Measurements from ENCODE around the gene TBX21. TPM values are rescaled to one million over a fixed set of nuclear protein-coding genes. Genes with fewer than 3 reads are reported as not detected.

Gene TBX21
- polyA plus RNA-seq (2013, experiment 1 of 2; ENCODE audit: insufficient read length): not detected
- not detected for polyA plus RNA-seq (2013, experiment 2 of 2; ENCODE audit: insufficient read length)

- peak; percentile 67 for DNase-seq
Observed at GRCh38 chr17:47733047-47733673, at the start of gene TBX21. TBX21 (plus strand) TSS chr17:47733236; CDS start chr17:47733455, 219 bp downstream.

DNA sequence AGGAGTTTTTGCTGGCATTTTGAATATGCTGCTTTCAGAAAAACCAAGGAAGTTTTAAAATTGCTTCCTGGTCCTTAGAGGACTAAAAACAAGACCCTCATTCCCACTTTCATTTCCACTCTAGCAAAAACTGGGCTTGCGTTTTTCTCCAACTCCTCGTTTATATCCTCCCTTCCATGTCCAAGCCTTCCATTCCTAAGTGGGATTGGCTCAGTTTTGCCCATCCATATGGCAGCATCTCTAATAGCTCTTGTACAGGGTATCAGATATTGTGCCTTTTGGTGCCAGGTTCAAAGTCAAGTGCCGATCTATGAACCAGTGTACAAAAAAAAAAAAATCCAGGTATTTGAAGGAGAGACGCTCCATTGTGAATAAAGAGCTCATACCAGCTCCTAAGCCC is 49.0 kb upstream of the TBX21 start:
- DNase-seq: no peak

- no peak for DNase-seq
Observed at GRCh38 chr17:47684535-47685193, 48.4 kb upstream of the TBX21 start.

- DNase-seq: no peak
Observed at GRCh38 chr17:47685556-47686275, 47.3 kb upstream of the TBX21 start.

- no peak for DNase-seq
Observed at GRCh38 chr17:47686276-47686635, 46.8 kb upstream of the TBX21 start.

- no peak for DNase-seq
Observed at GRCh38 chr17:47686664-47687327, 46.2 kb upstream of the TBX21 start.

DNA sequence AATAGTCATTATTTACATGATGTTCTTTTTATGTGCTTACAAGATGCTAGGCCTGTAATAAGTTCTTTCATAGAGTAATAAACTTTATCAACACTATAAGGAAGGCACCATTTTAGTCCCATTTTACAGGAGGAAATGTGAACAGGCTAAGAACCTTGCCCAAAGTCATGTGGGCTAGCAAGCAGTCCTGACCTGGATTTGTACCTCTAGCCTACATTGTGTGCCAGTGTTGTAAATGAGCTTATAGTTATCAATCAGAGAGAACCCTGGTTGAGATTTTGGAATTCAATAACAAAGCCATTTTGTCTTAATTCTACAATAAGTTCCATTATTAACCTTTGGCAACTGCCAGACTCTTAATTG is 45.7 kb upstream of the TBX21 start:
- DNase-seq: no peak

DNA sequence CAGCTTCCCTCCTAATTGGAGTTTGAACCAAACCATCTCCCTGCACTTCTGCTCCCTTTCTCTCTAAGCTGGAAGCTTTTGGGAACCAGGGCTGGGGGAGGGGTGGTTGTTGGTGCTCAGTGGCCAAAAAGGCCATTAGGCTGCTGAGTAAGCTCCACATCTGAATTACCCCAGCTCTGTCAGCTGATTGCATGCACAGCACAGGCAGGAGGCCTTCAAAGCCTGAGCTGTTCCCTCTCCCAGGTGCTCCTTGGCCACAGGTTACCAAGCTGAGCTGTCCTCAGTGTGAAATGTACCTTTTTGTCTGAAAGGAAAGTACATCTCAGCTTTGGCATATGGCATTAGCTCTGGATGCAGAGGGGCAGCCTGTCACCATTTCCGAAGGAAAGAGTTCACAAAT is 45.3 kb upstream of the TBX21 start:
- DNase-seq: no peak

DNA sequence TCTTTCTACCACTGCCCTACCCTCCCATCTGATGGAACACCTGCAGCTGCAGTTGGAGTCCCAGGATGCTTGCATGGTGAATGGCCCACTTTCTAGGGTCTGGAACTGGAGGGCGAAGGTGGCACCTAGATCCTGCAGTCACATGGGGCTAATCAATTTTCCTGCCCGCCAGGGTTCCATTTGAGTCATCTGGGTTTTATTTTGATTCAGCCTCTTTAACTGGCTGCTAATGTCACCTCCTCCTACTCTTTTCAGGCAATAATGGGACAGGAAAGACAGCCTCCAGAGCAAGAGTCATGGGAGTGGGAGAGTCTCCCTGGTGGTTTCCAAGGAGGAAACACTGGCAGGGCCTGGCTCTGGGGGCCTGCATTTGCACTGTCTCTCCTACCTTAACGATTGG is 42.9 kb upstream of the TBX21 start:
- DNase-seq: no peak

DNA sequence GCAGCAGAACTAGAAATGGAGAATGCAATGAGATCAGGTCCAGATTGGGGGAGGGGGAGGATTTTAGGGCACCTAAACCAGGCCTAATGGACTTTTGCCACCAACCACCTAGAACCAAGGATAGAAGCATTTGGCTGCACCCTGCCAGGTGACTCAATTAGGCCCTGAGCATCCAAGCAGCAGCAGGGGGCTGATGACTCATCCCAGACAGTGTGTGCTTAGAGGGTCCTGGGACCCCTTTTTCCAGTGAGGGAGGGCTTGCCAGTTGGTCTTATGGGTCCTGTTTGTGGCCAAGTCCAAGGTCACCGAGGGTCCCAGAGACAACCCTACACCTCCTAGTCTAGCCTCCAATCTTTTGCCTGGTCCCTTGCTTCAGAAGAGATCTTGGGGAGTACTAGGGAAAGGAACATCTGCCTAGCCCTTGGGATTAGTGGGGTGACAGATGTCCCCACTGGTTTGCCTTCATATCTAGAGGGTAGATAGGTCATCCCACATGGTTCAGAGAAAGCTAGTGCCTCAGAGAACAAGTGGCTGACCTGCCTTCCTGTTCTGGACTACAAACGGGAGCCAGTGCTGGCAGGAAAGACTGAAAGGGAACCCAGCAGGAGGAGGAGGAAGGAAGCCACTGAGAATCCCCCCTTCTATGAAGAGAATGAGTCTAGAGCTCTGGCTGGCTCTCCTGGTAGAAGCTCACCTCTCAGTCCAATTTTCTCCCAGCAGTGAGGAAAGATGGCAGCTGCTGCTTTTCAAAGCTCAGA is 40.7 kb upstream of the TBX21 start:
- DNase-seq: no peak

DNA sequence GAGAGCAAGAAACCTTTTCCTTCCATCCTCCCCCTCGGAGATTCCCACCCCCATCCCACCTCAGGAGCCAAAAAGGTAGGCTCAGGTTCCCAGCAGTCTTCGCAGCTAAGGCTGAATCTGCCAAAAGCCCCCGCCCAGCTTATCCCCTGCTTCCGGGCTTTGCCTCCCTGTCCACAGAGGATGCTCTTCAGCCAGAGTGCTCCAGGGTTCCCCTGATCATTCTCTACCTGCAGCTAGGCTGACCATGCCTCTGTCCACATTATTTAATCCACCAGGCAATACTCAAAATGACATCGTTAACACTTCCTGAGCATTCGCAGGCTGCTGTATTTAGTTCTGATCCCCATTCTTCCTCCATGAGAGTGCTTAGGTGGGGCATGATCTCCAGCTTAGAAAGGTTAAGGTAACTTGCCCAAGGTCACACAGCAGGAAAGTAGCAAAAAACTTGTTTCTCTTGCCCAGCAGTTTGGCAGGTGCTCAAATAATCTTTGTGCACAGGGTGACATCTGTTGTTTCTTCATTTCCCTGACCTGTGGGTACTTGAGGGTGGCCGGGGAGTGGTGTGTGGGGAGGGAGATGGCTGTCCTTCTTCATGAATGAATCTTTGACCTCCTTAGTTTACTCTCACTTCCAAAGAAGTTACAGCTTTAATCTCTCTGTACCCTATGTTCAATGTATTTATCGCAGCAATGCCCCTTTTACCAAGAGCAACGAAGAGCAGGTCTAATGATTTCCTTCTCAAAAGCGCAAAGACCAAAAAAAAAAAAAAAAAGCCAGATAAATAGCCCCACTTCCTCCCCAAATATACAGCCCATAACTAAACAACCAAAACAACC is 39.9 kb upstream of the TBX21 start:
- DNase-seq: no peak

DNA sequence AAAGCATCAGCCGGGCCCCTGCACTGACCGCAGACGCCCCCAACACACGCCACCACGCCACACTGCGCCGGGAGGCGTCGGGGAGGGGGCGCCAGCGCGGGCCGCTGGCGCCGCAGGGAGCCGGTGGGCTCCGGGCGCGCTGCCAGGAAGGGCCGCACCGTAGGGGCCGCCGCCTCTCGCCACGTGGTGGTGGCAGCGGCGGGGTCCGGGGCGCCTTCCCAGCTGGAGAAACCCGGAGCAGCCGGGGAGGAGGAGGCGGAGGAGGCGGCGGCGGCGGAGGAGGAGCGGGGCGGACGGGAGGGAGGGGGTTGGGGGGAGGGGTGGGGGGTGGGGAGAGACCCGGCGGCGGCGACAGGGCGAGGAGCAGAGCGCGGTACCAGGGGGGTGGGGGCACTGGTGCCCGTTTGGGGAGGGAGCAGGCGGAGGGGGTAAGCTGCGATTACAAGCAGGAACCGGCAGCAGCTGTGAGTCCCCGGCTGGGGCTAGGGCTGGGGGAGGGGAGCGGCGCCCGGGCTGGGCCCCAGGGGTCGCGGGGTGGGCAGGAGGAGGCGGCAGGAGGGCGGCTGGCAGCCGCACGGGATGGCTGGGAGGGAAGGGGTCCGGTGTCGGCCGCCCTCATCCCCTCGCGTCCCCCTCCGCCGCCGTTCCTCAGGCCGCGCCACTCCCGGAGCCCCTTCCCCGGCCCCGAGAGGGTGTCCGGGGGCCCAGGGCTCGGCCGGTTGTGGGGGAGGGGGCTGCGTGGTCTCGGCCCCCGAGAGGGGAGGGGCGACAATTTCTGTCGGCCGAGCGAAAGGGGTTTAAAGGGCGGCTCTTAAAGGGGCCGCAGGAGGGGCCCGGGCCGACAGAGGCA is 39.1 kb upstream of the TBX21 start, which contains the start of gene TBKBP1:
Gene TBKBP1, plus strand, starts transcription at position 431 of the 850 bp plus-strand sequence. CDS start 1,952 bp downstream, outside the sequence.
- peak; percentile 66 for DNase-seq

GRCh38 chr17:47694581-47695428 is 38.2 kb upstream of the TBX21 start:
- peak; percentile 42 for DNase-seq

DNA sequence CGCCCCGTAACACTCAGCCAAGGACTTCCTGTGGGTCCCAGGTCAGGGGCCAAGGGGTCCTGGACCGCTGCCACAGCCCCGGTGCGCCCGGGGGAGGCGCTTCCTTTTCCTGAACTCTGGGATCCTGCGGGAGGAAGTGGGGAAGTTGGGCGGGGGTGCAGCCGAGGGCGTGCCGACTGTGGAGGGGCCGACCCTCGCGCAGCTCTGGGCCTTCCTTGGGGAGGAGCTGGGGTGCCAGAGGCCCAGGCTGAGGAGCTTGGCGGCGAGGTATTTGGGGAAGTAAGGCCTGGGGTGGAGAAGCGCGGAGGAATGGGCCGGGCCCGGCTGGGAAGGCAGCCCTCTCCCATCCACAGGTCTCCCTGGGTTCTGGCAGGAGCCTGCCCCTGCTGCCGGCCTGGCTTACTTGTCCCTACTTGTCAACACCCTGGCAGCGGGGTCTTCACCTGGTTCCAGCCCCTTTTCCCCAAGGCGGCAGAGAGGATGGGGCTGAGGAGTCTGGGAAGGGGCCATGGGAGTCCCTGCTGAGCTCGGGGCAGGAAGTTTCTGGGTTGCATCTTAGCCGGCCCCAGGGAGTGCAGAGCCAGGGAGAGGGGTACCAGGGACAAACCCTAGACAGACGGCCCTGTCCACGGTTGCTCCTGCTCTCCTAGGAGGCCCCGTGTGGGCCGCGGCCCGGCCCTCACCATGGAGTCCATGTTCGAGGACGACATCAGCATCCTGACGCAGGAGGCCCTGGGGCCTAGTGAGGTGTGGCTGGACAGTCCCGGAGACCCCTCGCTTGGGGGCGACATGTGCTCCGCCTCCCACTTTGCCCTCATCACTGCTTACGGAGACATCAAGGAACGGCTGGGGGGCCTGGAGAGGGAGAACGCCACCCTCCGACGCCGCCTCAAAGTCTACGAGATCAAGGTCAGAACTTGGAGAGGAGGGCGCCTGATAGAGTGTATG is 37.3 kb upstream of the TBX21 start:
- peak; percentile 22 for DNase-seq

DNA sequence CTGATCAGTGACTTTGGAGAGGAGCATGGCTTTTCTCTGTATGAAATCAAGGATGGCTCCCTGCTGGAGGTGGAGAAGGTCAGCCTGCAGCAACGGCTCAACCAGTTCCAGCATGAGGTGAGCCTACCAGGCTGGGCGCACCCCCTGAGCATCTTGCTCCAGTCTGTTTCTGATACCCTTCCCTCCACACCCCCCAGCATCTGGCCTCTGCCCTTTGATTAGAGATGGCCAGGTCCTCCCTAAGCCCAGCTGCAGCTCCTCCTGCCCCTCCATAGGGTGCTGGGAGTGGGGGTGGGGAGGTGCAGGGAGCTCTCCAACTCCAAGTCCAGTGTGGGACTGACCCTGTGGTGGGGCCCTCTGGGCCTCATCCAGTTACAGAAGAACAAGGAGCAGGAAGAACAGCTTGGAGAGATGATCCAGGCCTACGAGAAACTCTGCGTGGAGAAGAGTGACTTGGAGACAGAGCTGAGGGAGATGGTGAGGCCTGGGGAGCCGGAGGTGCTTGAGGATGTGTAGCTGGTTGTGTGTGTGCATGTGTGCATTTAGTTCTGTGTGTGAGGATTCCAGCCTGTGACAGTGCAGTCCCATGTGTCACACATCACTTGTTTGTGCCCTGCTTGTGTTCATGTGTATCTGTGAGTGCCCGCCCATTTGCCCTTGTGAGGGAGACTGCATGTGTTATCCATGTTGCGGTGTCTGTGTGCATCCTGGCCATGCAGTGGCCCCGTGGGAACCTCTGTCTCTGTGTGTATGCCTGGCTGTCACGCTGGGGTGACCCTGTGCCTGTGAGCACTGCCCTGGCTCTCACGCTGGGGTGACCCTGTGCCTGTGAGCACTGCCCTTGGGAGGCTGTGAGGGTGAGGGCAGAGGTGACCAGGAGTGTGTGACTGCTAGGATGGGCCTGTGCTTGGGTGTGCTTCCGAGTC is 36.1 kb upstream of the TBX21 start:
- DNase-seq: no peak

GRCh38 chr17:47697906-47698711 is 34.9 kb upstream of the TBX21 start:
- no peak for DNase-seq
